Panc1 (cell line): Measurements from ENCODE around the gene CYS1. TPM values are rescaled to one million over a fixed set of nuclear protein-coding genes. Genes with fewer than 3 reads are reported as not detected.

ENCODE experiments used
- ATAC-seq: fragments of 200-7000 bp; cut with Tn5 transposase; 2 replicates; pipeline ENCODE4 v1.9.1; 2020; ENCODE audit warnings: mild to moderate bottlenecking, moderate library complexity
- BruUV-seq: library from RNA; stranded (reverse); fragments of 400-500 nt; replicated peaks from 2 replicates; lab custom pipeline; 2021; lab: Mats Ljungman, UMichigan
- CTCF ChIA-PET: fragments of 300-600 bp; sonication (Branson Sonifier 250); formaldehyde crosslinking; loops from one replicate; lab custom pipeline; 2022; ENCODE audit warnings: antibody characterized with exemption; lab: Charles Lee
- POLR2A ChIA-PET: fragments of 300-600 bp; sonication (Branson Sonifier 250); formaldehyde crosslinking; loops from one replicate; lab custom pipeline; 2022; ENCODE audit warnings: antibody characterized with exemption; lab: Charles Lee
- DNase-seq: peaks from one replicate; pipeline ENCODE4 v3.0.0-alpha.2; 2010; ENCODE audit warnings: low read depth, low spot score
- H3K27ac ChIP-seq: 2 replicates; pipeline ENCODE4 v1.5.1; 2011; ENCODE audit warnings: mild to moderate bottlenecking, low read length, inconsistent platforms
- H3K27me3 ChIP-seq: fragments of 200-500 bp; sonication (Bioruptor generic); 2 replicates; pipeline ENCODE4 v1.6.0; 2014; ENCODE audit warnings: low read length, inconsistent platforms; ENCODE audit not compliant: control insufficient read depth, insufficient read depth
- H3K36me3 ChIP-seq: fragments of 200-500 bp; sonication (Bioruptor generic); 2 replicates; pipeline ENCODE4 v1.5.1; 2014; ENCODE audit warnings: inconsistent platforms, mild to moderate bottlenecking, low read length, moderate library complexity; ENCODE audit not compliant: control insufficient read depth, insufficient read depth
- H3K4me1 ChIP-seq: 2 replicates; pipeline ENCODE4 v1.5.1; 2011; ENCODE audit warnings: inconsistent platforms, mild to moderate bottlenecking, low read length, moderate library complexity; ENCODE audit not compliant: control insufficient read depth, insufficient read depth
- H3K4me3 ChIP-seq, 2 experiments: 2 replicates each; pipeline ENCODE4 v1.5.1; 2011 to 2012; ENCODE audit warnings: low read depth in 2 of 2, low read length in 2 of 2, mild to moderate bottlenecking in 2 of 2, inconsistent platforms in 1 of 2, moderate library complexity in 1 of 2
- H3K9me3 ChIP-seq: fragments of 200-500 bp; sonication (Bioruptor generic); 2 replicates; pipeline ENCODE4 v1.5.1; 2014; ENCODE audit warnings: low read depth, mild to moderate bottlenecking, inconsistent platforms, low read length, moderate library complexity; ENCODE audit not compliant: control insufficient read depth, insufficient read depth
- POLR2AphosphoS5 ChIP-seq: IDR thresholded peaks from 2 replicates; pipeline ENCODE4 v1.6.1; 2012; ENCODE audit warnings: mild to moderate bottlenecking, low read depth, low read length, moderate library complexity
- SIN3A ChIP-seq: IDR thresholded peaks from 2 replicates; pipeline ENCODE4 v1.6.1; 2012; ENCODE audit warnings: low read depth, mild to moderate bottlenecking, low read length, moderate library complexity, borderline replicate concordance; ENCODE audit not compliant: insufficient read depth
- TCF7L2 ChIP-seq: IDR thresholded peaks from 2 replicates; pipeline ENCODE4 v1.6.1; 2011; ENCODE audit warnings: mild to moderate bottlenecking, low read depth, low read length, inconsistent platforms
- in situ Hi-C: cut with HindIII; loops from 2 replicates; pipeline ENCODE4 v1.10.0; 2016; ENCODE audit warnings: low sequenced_read_pairs, low pct_unique_long_range_greater_than_20kb
- intact Hi-C: fragments of 100-400 bp; cut with micrococcal nuclease; formaldehyde crosslinking; loops from one replicate; pipeline ENCODE4 v1.10.0; 2022; ENCODE audit not compliant: unreplicated experiment
- total RNA-seq: library from RNA; stranded (reverse); gene quantifications from one replicate; pipeline ENCODE4 v1.2.1, GENCODE V29; 2021; ENCODE audit not compliant: unreplicated experiment
- TF ChIP-seq, protein P1 (sequence below), 2 experiments: IDR thresholded peaks; 2 replicates each; pipeline ENCODE4 v1.6.1; 2011 to 2012; ENCODE audit warnings: low read depth in 2 of 2, control low read depth in 1 of 2, low read length in 1 of 2, mild to moderate bottlenecking in 1 of 2, moderate library complexity in 1 of 2; ENCODE audit not compliant: insufficient read depth in 1 of 2
- TF ChIP-seq, protein P2 (sequence below): fragments of 450-650 bp; IDR thresholded peaks from 2 replicates; pipeline ENCODE4 v1.5.1; 2017; ENCODE audit warnings: mild to moderate bottlenecking

Gene CYS1
- total RNA-seq, 1 experiment from 2014 or later, result 20.4 TPM

DNA sequence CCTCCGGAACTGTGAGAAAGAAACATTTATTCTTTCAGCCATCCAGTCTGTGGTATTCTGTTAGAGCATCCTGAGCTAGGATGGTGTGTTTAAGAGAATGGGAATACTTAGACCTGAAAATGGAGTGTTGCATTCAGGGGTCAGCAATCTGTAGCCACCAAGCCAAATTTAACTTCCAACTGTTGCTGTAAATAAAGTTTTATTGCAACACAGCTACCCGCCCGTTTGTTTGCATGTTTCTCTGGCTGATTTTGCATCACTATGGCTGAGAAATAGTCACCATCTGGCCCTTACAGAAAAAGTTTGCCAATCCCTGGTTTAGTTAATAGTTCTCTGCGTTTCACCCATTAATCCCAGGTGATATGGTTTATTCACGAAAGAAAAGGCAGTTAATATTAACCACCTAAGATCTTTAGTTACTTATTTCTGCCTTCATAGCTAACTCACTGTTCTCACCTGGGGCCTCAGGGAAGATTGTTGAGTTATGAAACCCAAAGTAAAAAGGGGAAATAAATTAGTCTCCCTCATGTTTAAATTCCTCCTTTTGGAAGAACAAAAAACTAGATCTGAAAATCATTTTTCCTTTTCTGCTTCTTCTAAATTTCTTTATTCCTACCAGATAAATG is 9.5 kb upstream of the CYS1 start:
- Histone ChIP-seq H3K27ac (no peak overlapping the region), H3K36me3 (no peaks in the 10 kb centered on the region), H3K4me1 (0 out of 2 replicates have a peak, but pooled peaks cover 3% of the 10 kb centered on the region), H3K4me3 (no peak overlapping the region), H3K27me3 (no peaks in the 10 kb centered on the region), H3K9me3 (no peaks in the 10 kb centered on the region)
- ATAC-seq (no peak), DNase-seq (no peak)
- ChIA-PET POLR2A (no interaction called here), CTCF (no interaction called here)
- TF ChIP-seq SIN3A (no peak), TCF7L2 (no peak), POLR2AphosphoS5 (no peak)
- TF ChIP-seq, protein P1, sequence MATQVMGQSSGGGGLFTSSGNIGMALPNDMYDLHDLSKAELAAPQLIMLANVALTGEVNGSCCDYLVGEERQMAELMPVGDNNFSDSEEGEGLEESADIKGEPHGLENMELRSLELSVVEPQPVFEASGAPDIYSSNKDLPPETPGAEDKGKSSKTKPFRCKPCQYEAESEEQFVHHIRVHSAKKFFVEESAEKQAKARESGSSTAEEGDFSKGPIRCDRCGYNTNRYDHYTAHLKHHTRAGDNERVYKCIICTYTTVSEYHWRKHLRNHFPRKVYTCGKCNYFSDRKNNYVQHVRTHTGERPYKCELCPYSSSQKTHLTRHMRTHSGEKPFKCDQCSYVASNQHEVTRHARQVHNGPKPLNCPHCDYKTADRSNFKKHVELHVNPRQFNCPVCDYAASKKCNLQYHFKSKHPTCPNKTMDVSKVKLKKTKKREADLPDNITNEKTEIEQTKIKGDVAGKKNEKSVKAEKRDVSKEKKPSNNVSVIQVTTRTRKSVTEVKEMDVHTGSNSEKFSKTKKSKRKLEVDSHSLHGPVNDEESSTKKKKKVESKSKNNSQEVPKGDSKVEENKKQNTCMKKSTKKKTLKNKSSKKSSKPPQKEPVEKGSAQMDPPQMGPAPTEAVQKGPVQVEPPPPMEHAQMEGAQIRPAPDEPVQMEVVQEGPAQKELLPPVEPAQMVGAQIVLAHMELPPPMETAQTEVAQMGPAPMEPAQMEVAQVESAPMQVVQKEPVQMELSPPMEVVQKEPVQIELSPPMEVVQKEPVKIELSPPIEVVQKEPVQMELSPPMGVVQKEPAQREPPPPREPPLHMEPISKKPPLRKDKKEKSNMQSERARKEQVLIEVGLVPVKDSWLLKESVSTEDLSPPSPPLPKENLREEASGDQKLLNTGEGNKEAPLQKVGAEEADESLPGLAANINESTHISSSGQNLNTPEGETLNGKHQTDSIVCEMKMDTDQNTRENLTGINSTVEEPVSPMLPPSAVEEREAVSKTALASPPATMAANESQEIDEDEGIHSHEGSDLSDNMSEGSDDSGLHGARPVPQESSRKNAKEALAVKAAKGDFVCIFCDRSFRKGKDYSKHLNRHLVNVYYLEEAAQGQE (IDR thresholded peaks at IDR 0.05; ENCODE audit: insufficient read depth in 1 of 2, low read depth in 2 of 2, low read length in 1 of 2), result no peak
- TF ChIP-seq, protein P2, sequence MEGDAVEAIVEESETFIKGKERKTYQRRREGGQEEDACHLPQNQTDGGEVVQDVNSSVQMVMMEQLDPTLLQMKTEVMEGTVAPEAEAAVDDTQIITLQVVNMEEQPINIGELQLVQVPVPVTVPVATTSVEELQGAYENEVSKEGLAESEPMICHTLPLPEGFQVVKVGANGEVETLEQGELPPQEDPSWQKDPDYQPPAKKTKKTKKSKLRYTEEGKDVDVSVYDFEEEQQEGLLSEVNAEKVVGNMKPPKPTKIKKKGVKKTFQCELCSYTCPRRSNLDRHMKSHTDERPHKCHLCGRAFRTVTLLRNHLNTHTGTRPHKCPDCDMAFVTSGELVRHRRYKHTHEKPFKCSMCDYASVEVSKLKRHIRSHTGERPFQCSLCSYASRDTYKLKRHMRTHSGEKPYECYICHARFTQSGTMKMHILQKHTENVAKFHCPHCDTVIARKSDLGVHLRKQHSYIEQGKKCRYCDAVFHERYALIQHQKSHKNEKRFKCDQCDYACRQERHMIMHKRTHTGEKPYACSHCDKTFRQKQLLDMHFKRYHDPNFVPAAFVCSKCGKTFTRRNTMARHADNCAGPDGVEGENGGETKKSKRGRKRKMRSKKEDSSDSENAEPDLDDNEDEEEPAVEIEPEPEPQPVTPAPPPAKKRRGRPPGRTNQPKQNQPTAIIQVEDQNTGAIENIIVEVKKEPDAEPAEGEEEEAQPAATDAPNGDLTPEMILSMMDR, result no peak
- in situ Hi-C loops (no loop called here), intact Hi-C loops (no loop called here)
- BruUV-seq, result no TSS peak

GRCh38 chr2:10087360-10087759 is 7.1 kb upstream of the CYS1 start:
- in situ Hi-C loops, result no loop called here
- ATAC-seq (no peak), DNase-seq (no peak)
- Histone ChIP-seq H3K4me1 (0 out of 2 replicates have a peak, but pooled peaks cover 5% of the 10 kb centered on the region), H3K36me3 (no peaks in the 10 kb centered on the region), H3K9me3 (no peaks in the 10 kb centered on the region), H3K4me3 (no peak overlapping the region), H3K27me3 (no peaks in the 10 kb centered on the region), H3K27ac (no peak overlapping the region)
- BruUV-seq, result no TSS peak
- ChIA-PET POLR2A (no interaction called here), CTCF (interaction anchor here (1.0 kb wide), 1 partner anchor 10 kb away, joined by 3 read pairs; no protein-coding TSS in a partner anchor)
- TF ChIP-seq SIN3A (no peak), TCF7L2 (no peak), POLR2AphosphoS5 (no peak)
- TF ChIP-seq, protein P1 (IDR thresholded peaks at IDR 0.05; ENCODE audit: insufficient read depth in 1 of 2, low read depth in 2 of 2, low read length in 1 of 2), result no peak
- TF ChIP-seq, protein P2, result no peak
- intact Hi-C loops, result no loop called here
